HG02981 (cell line): ENCODE results near the gene CENPC.
"Not testable (repeated sequence)": the region's sequence is repeated elsewhere in the genome, so short reads cannot be mapped to it uniquely, and the experiment has no call there.

ENCODE experiments used
- ATAC-seq: cut with Tn5 transposase; IDR thresholded peaks from one replicate; pipeline ENCODE4 v1.9.1; 2021; ENCODE audit warnings: mild to moderate bottlenecking, moderate library complexity; ENCODE audit not compliant: unreplicated experiment

Gene CENPC

DNA sequence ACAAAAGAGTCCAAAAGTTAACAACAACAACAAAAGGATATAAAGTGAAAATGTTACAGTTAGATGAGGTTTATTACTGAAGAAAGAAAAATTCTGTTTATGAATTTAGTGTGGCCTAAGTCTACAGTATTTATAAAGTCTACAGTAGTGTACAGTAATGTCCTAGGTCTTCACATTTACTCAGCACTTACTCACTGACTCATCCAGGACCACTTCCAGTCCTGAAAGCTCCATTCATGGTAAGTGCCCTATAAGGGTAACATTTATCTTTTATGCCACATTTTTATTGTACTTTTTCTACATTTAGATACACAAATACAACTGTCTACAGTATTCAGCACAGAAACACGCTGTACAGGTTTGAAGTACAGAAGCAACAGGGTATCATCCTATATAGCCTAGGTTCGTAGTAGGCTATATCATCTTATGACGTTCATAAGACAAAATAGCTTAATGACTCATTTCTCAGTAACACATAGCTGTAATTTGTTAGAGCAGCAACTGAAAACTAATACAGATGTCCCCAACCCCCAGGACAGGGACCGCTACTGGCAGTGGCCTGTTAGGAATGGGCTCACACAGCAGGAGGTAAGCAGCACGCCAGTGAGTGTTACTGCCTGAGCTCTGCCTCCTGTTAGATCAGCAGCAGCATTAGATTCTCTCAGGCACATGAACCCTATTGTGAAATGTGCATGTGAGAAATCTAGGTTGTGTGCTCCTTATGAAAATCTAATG lies 61.3 kb downstream of the CENPC start:
- no peak for ATAC-seq

DNA sequence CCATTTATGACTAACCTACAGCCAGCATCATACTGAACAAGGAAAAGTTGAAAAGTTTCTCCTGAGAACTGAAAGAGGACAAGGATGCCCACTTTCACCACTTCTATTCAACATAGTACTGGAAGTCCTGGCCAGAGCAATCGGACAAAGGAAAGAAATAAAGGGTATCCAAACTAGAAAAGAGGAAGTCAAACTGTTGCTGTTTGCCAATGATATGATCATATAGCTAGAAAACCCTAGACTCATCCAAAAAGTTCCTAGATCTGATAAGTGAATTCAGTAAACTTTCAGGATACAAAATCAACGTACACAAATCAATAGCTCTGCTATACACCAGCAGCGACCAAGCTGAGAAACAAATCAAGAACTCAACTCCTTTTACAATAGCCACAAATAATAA lies 64.5 kb downstream of the CENPC start:
- ATAC-seq: no peak

DNA sequence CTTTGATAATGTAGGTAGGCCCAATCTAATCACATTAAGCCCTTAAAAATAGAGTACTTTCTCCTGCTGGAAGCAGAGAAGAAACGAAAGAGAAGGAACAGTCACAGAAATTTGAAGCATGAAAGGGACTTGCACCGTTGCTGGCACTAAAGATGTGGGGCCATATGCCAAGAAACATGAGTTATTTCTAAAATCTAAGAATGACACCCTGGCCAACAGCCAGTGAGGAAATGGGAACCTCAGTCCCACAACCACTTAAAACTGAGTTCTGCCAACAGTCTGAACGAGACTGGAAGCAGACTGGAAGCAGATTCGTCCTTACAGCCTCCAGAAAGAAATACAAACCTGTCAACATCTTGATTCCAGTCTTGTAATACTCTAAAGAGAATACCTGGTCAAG lies 70.1 kb downstream of the CENPC start:
- no peak for ATAC-seq

DNA sequence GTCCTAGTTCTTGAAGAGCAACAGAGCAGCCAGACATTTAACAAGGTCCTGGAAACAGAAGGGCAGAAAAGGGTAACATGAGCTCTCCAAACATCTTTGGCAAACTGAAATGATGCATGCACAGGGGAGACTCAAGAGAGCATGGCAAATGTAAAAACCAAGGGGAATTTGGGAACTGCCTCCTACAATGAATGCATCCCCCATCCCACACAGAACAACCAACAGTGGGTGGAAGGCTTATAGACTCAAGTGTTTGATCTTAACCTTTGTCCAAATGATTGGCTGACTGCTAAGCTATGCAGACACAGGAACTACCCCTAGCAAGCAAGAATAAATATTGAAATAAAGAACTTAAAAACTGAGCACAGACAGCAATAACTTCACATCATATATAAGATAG lies 74.4 kb downstream of the CENPC start:
- ATAC-seq: no peak

DNA sequence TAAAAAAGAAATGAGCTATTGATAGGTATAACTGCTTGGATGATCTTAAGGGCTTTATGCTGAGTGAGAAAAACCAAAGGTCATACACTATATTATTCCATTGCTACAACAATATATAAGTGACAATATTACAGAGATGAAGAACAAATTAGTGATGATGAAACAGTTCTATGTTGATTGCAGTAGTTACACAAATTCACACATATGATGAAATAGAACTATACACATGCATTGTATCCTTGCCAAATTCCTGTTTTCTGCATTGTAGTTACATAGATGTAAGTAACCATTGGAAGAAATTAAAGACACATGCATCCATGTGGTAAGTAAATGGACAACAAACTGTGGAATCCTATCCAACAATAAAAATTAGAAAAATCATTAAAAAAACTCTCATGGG lies 76.5 kb downstream of the CENPC start:
- ATAC-seq: no peak

DNA sequence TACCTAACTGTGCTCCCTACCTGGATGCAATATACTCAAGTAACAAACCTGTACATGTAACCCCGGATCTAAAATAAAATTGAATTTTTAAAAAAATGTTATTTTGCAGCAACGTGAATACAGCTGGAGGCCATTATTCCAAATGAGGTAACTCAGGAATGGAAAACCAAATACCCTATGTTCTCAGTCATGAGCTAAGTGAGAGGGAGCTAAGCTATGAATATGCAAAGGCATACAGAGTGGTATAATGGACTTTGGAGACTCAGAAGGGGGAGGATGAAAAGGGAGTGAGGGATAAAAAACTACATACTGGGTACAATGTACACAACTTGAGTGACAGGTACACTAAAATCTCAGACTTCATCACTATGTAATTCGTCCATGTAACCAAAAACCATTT lies 78.6 kb downstream of the CENPC start:
- ATAC-seq: no peak

DNA sequence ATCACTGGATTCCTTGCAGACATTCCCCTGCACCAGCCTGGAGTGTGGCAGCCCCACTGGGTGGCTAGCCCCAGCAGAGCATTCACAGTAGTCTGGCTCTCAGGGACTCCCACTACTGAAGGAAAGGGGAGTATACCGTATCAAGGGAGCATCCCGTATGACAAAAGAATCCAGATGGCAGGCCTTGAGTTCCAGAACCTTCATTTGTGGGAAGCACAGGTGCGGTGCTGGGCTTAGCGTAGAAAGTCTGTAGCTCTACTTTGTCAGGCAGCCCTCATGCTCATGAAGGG lies 79.6 kb downstream of the CENPC start:
- no peak for ATAC-seq

DNA sequence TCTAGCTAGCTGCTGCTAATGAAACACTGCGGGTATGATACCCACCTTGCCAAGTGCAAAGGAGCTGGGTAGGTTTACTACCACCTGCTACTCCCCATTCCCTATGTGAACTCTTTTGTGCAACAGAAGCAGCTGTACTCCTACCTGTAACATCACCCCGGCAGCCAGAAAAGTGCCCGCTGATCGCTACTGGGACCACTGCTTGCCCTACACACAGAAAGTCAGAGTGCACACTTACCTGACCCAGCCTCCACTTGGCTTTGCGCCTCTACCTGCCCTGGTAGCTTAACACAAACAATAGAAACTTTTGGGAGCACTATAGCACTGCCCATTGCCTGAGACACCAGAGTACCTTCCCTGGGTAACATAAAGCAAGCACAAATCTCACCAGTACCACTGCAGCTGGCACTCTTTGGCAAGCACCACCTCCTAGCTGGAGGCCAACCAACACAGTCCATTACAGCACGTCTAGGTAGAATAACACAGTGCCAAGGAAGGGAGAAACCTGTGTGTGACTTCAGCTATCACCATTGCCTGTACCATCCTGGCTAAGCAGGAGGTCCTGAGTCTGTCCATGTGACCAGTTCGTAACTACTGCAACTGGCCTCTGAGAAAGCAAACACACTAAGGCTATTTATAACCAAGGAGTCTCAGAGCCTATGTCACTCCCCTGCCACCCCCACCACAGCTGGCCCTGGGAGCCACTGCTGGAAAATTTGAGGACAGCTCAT lies 80.1 kb downstream of the CENPC start:
- no peak for ATAC-seq

DNA sequence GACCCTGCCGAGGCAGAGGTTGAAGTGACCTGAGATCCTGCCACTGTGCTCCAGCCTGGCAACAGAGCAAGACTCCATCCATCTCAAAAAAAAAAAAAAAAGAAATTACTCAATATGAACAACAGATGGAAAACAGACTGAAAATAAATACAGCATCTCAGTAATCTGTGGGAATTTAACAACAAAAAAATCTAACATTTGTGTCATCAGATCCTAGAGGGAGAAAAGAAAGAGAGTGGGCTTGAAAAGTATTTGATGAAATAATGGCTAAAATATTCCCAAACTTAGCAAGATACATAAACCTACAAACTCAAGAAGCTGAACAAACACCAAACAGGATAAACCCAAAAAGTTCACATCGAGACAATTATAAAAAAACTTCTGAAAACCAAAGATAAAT lies 84.7 kb downstream of the CENPC start:
- no peak for ATAC-seq

DNA sequence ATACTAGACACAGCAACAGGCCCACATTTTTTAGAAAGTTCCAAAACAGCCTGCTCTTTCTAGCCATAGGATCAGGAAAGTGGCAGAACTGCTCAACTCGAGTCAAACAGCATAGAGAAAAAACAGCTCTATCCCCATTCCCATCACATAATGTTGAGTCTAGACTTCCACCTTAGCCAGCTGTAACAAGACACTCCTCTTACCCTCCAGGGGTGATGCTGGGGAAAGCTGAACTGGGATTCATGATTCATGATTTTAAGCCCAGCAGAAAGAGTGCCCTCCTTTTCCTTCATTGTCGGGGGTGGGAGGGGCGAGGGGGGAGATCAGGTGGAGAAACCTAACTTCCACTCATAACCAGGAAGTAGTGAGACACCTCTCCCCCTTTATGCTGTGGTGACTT lies 86.1 kb downstream of the CENPC start:
- ATAC-seq: no peak

DNA sequence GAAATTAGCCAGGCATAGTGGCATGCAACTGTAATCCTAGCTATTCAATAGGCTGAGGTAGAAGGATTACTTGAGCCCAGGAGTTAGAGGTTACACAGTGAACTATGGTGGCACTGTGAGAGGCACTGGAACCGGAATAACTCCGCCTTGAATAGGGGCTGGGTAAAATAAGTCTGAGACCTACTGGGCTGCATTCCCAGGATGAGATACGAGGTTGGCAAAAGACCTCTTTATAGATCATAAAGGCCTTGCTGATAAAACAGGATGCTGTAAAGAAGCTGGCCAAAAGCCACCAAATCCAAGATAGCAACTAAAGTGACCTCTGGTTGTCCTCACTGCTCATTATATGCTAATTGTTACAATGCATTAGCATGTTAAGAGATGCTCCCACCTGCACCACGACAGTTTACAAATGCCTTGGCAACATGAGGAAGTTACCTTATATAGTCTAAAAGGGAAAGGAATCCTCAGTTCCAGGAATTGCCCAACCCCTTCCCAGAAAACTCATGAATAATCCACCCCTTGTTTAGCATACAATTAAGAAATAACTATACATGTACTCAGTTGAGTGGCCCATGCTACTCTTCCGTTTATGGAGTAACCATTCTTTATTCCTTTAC lies 88.6 kb downstream of the CENPC start:
- ATAC-seq: no peak

DNA sequence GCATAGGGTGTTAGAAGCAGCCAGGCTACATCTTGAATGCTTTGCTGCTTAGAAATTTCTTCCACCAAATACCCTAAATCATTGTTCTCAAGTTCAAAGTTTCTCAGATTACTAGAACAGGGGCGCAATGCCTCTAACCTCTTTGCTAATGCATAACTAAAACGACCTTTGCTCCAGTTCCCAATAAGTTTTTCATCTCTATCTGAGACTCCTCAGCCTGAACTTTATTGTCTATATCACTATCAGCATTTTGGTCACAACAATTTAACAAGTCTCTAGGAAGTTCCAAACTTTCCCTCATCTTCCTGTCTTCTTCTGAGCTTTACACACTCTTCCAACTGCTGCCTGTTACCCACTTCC lies 92.5 kb downstream of the CENPC start:
- ATAC-seq: not testable (repeated sequence)

DNA sequence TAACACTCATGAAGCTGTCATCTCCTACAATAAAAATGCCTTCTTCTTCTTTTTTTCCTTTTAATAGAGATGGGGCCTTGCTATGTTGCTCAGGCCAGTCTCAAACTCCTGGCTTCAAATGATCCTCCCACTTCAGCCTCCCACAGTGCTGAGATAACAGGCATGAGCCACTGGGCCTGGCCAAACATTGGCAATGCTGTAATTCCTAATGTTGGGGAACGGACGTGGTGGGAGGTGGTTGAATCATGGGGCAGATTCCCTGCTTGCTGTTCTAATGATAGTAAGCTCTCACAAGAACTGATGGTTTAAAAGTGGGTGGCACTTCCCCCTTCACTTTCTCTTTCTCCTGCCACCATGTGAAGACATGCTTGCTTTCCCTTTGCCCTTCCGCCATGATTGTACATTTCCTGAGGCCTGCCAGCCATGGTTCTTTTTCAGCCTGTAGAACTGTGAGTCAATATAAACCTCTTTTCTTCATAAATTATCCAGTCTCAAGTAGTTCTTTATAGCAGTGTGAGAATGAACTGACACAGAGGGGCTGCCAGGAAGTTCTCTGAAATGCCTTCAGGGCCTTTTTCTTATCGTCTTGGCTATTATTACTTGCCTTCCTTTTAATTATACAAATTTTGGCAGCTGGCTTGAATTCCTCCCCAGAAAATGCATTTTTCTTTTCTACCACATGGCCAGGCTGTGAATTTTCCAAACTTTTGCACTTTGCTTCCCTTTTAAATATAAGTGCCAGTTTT lies 93.0 kb downstream of the CENPC start:
- ATAC-seq: no peak

DNA sequence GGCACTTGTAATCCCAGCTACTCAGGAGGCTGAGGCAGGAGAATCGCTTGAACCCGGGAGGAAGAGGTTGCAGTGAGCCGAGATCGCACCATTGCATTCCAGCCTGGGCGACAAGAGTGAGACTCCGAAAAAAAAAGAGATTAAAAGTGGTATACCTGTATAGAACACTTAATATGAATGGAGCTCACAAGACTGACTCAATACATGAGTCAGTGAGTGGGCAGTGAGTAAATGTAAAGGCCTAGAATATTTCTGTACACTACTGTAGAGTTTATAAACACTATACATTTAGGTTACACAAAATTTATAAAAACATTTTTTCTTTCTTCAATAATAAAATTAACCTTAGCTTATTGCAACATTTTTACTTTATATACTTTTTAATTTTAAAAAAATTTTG lies 93.8 kb downstream of the CENPC start:
- ATAC-seq: no peak

DNA sequence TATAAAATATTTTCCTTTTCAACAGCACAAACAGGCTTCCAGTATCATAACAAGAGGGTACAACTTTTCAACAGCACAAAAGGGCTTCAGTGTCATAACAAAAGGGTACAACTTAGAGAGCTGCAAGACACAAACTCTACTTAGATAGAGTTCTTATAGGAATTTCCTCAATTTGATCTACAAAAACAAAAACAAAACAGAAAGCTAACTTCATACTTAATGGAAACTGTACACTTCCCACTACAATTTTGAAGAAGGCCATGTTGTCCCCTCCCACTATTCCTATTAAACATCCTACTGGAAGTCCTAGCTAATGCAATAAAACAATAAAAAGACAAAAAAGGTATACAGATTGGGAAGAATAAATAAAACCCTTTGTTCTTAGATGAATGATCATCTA lies 96.7 kb downstream of the CENPC start:
- ATAC-seq: no peak

DNA sequence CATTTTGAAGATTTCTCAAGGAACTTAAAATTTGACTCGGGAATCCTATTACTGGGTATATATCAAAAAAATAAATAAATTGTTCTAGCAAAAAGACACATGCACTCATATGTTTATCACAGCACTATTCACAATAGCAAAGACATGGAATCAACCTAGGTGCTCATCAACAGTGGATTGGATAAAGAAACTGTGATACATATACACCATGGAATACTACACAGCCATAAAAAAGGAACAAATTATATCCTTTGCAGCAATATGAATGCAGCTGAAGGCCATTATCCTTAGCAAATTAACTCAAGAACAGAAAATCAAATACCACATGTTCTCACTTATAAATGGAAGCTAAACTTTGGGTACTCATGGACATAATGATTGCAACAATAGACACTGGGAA lies 97.4 kb downstream of the CENPC start:
- ATAC-seq: no peak

DNA sequence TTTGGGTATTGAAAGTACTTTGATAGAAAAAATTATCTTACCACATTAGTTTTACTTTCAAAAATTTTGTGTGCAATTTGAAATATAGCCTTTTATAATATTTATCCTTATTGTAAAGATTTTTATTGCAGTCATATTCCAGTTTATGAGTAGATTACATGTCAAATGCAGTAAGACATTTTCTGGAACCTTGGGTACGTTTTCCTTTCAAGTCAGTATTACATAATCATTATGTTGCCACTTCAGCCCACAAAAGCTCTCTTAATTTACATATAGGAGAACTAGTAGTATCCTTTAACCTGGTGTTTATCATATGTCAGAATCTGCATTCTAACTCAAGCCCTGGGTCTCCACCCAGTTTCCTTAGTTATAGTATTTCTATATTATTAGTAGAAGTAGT lies 98.5 kb downstream of the CENPC start:
- no peak for ATAC-seq

DNA sequence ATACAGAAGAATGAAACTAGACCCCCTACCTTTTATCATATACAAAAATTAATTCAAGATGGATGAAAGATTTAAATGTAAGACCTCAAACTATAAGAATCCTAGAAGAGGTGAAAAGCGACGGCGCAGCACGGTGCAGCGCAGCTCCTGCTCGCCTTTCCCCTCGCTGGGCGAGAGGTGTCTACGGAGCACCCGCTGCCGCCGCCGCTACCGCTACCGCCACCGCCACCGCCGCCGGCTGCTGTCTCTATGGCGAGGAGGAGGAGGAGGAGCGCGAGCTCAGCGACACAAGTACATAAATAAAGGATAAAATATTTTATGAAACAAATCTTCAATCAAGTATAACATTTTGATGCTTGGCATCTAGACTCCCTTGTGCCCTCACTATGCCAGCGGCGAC lies 99.4 kb downstream of the CENPC start:
- not testable (repeated sequence) for ATAC-seq

DNA sequence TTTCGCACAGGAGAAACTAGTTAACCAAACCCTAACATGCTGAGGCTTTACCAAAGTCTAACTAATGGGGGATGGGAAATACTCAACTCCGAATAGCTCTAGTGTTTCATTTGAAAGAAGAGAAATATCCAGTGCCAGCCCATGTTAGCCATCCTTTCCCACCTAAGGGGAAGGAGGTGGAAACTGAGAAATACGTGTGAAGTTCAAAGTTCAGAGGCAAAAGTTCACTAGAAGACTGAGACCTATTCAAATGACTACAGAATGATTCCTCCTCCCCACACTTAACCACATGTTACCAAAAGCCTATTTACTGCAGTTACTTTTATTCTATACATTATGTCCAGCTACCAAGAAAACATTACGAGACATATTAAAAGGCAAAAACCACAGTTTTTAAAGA lies 106.3 kb downstream of the CENPC start:
- no peak for ATAC-seq

DNA sequence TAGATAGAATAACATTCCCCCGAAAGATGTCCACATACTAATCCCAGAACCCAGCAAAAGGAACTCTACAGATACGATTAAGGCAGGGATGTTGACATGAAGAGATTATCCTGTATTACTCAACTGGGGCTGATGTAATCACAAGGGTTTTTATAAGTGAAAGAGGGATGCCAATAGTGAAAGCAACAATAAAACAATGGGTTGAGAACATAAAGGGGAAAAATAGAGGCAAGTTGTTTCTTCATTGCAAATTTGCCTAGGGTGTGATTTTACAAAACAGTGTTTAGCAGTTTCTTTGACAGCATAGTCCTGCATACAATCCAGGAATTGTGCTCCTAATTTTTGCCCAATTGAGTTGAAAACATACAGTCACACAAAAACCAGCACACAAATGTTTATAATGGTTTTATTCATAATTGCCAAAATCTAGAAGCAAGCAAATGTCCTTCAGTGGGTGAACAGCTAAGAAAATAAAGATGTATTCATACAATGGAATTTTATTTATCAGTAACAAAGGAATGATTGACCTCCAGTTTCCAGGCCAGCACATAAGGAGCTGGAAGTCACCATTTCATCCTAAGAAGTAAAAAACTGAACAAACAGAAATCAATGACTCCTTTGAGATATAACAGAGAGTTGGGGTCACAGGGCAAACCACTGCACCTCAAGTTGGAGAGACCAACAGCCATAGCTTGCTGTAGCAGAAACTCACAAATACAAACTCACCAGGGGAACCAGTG lies 107.2 kb downstream of the CENPC start:
- no peak for ATAC-seq

DNA sequence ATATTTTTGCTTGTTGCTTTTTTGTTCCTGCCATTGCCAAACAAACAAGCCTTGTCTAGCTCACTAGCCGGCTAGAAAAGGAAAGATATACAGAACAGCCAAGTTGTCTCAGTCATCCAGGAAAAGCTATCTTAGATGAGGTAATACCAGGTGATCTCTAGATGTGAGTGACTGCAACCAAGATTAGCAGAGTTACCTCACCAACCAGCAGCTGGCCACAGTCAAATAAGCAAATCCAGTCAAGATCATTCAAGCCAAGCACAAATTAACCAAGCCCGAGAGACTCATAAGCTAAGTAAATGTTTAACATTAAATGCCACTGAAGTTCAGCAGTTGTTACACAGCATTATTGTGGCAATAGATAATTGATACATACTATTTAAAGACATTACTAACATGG lies 108.6 kb downstream of the CENPC start:
- ATAC-seq: peak; percentile 99
